VCaP (cell line): ENCODE results near the gene XPNPEP1.

Source experiments
- H3K27ac ChIP-seq: fragments of 450-650 bp; 2 replicates; pipeline ENCODE4 v1.5.1; 2017
- CTCF ChIP-seq: fragments of 450-650 bp; conservative IDR thresholded peaks from 2 replicates; pipeline ENCODE4 v1.5.1; 2017; ENCODE audit warnings: mild to moderate bottlenecking, moderate library complexity

Gene XPNPEP1

DNA sequence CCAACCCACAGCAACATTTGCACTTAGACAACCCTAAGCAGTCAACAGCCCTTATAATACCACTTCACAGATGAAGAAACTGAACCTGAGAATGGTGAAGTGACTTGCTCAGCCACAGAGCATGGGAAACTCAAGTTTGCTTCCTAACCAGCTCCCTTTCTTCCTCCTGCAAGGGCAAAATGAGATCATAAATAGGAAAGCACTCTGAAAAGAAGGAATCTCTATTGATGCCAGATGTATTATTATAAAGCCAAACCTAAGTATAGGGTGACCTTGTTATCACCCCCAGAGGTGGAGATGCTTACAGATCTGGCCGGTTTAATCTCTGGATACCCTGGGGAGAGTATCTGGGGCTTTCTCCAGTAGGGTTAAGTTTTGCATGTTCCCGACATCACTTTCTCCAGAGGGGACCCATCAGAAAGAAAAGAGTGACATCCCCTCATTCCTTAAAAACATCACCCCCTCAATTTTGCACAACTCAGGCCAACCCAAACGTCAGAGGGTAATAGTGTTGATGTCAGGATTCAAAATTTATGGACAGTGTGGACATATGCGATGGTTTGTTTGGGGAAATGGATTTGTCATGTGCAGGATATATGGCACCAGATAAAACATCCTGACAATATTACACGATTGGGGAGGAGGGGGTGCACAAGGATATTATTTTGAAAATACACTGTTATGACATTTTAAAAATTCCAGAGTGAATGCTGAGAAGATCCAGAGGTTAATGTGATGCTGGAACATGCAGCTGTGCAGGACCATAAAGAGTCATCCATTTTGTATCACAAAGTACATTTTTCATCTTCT, 24.0 kb upstream of the XPNPEP1 start:
- no peak overlapping the region for H3K27ac ChIP-seq
- TF ChIP-seq CTCF = no peak

DNA sequence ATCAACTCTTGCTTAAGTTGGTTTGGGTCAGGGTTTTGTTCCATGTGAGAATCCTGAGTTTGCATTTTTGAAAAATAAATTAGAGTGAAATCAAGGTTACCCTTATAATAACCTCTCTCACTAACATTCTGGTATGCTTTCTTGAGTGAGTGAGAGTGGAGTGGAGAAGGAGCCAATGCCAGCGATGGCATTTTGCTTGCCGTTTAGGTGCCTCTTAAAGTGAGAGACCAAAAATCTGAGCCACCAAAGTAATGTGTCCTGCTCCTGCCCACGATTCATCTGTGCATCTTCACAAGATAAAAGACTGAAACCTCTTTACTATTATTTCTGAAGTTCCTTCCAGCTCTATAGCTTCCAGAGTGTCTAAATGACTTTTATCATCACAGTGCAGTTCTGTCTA, 23.4 kb upstream of the XPNPEP1 start:
- TF ChIP-seq CTCF = no peak
- H3K27ac ChIP-seq = no peak overlapping the region

- no peak for TF ChIP-seq CTCF
- no peak overlapping the region for H3K27ac ChIP-seq
Observed at GRCh38 chr10:109945473-109946177, 22.3 kb upstream of the XPNPEP1 start.

- TF ChIP-seq CTCF = no peak
- no peak overlapping the region for H3K27ac ChIP-seq
Observed at GRCh38 chr10:109944613-109945012, 21.3 kb upstream of the XPNPEP1 start.

- no peak for TF ChIP-seq CTCF
- H3K27ac ChIP-seq = no peak overlapping the region
Observed at GRCh38 chr10:109941236-109941862, 18.0 kb upstream of the XPNPEP1 start.

- H3K27ac ChIP-seq = no peak overlapping the region
- TF ChIP-seq CTCF = no peak
Observed at GRCh38 chr10:109940553-109940952, 17.2 kb upstream of the XPNPEP1 start.

GRCh38 chr10:109940117-109940516, 16.8 kb upstream of the XPNPEP1 start:
- TF ChIP-seq CTCF = no peak
- no peak overlapping the region for H3K27ac ChIP-seq
